HepG2 (cell line): ENCODE measurements around the gene LRP5. TPM values are rescaled to one million over a fixed set of nuclear protein-coding genes. Genes with fewer than 3 reads are reported as not detected.
A peak's percentile ranks its signal among the peaks of the same experiment; 100 is the strongest.

Experiments used
- GPN1 ChIP-seq: sonication (generic); formaldehyde crosslinking; IDR thresholded peaks from 2 replicates; pipeline ENCODE4 v1.5.1; 2020; ENCODE audit warnings: missing genetic modification reagents, borderline replicate concordance
- IRX3 ChIP-seq: sonication (generic); formaldehyde crosslinking; IDR thresholded peaks from 2 replicates; pipeline ENCODE4 v1.8.1; 2023; ENCODE audit warnings: mild to moderate bottlenecking, low read depth, missing genetic modification reagents, borderline replicate concordance
- KDM1A ChIP-seq: IDR thresholded peaks from 2 replicates; pipeline ENCODE4 v1.6.1; 2016; ENCODE audit warnings: missing compliant biosample characterization
- KLF6 ChIP-seq: IDR thresholded peaks from 2 replicates; pipeline ENCODE4 v1.8.0; 2016; ENCODE audit warnings: missing biosample characterization, missing genetic modification reagents
- MLLT10 ChIP-seq: sonication (generic); formaldehyde crosslinking; IDR thresholded peaks from 2 replicates; pipeline ENCODE4 v1.4.0; 2020; ENCODE audit warnings: missing genetic modification reagents
- NR2F6 ChIP-seq, 2 experiments: IDR thresholded peaks; 2 replicates each; pipeline ENCODE4 v1.6.1; 2016; ENCODE audit warnings: antibody characterized with exemption in 1 of 2, mild to moderate bottlenecking in 1 of 2
- PATZ1 ChIP-seq: sonication (generic); formaldehyde crosslinking; IDR thresholded peaks from 2 replicates; pipeline ENCODE4 v1.4.0; 2020; ENCODE audit warnings: missing genetic modification reagents
- PLSCR1 ChIP-seq: sonication (generic); formaldehyde crosslinking; IDR thresholded peaks from 2 replicates; pipeline ENCODE4 v1.5.0; 2020; ENCODE audit warnings: missing genetic modification reagents, mild to moderate bottlenecking, borderline replicate concordance
- POLR2A ChIP-seq, 2 experiments: IDR thresholded peaks; 2 replicates each; pipeline ENCODE4 v1.6.1; 2011; ENCODE audit warnings: low read depth in 2 of 2, low read length in 2 of 2, mild to moderate bottlenecking in 1 of 2, moderate library complexity in 1 of 2; ENCODE audit not compliant: insufficient read depth in 1 of 2
- PRMT3 ChIP-seq: sonication (generic); formaldehyde crosslinking; IDR thresholded peaks from 2 replicates; pipeline ENCODE4 v1.8.1; 2022; ENCODE audit warnings: low read depth, mild to moderate bottlenecking, moderate library complexity, missing genetic modification reagents, borderline replicate concordance
- RFX1 ChIP-seq: fragments of 450-650 bp; IDR thresholded peaks from 2 replicates; pipeline ENCODE4 v1.6.1; 2017
- TFDP1 ChIP-seq: IDR thresholded peaks from 2 replicates; pipeline ENCODE4 v1.6.1; 2016; ENCODE audit warnings: missing compliant biosample characterization, missing genetic modification reagents, borderline replicate concordance
- TSC22D2 ChIP-seq: sonication (generic); formaldehyde crosslinking; IDR thresholded peaks from 2 replicates; pipeline ENCODE4 v1.5.1; 2020; ENCODE audit warnings: missing genetic modification reagents, mild to moderate bottlenecking, borderline replicate concordance
- XRCC5 ChIP-seq: fragments of 200-400 bp; formaldehyde crosslinking; optimal IDR thresholded peaks from 2 replicates; pipeline ENCODE3; 2017; ENCODE audit warnings: mild to moderate bottlenecking, low read length
- ZBTB39 ChIP-seq: sonication (generic); formaldehyde crosslinking; IDR thresholded peaks from 2 replicates; pipeline ENCODE4 v1.5.0; 2020; ENCODE audit warnings: missing genetic modification reagents
- ZIK1 ChIP-seq: sonication (generic); formaldehyde crosslinking; IDR thresholded peaks from 2 replicates; pipeline ENCODE4 v1.5.0; 2020; ENCODE audit warnings: mild to moderate bottlenecking, low read depth, missing genetic modification reagents, borderline replicate concordance
- ZMAT3 ChIP-seq: sonication (generic); formaldehyde crosslinking; conservative IDR thresholded peaks from 2 replicates; pipeline ENCODE4 v1.7.0; 2021; ENCODE audit warnings: missing genetic modification reagents
- ZNF256 ChIP-seq: sonication (generic); formaldehyde crosslinking; conservative IDR thresholded peaks from 2 replicates; pipeline ENCODE4 v1.4.0; 2020; ENCODE audit warnings: missing genetic modification reagents
- ZNF264 ChIP-seq: sonication (generic); formaldehyde crosslinking; IDR thresholded peaks from 2 replicates; pipeline ENCODE4 v1.4.0; 2020; ENCODE audit warnings: missing genetic modification reagents
- ZNF569 ChIP-seq: sonication (generic); formaldehyde crosslinking; IDR thresholded peaks from 2 replicates; pipeline ENCODE4 v1.5.0; 2020; ENCODE audit warnings: mild to moderate bottlenecking, missing genetic modification reagents, moderate library complexity, borderline replicate concordance
- ZNF572 ChIP-seq: sonication (generic); formaldehyde crosslinking; IDR thresholded peaks from 2 replicates; pipeline ENCODE4 v1.5.1; 2020; ENCODE audit warnings: mild to moderate bottlenecking, missing genetic modification reagents
- ZNF597 ChIP-seq: sonication (generic); formaldehyde crosslinking; IDR thresholded peaks from 2 replicates; pipeline ENCODE4 v1.5.0; 2020; ENCODE audit warnings: missing genetic modification reagents
- polyA plus RNA-seq, 8 experiments: library from polyadenylated mRNA; depleted of rRNA in 3 of 8; stranded (reverse) in 7 of 8; unstranded in 1 of 8; fragments of >200 nt; fragmentation: Illumina TruSeq in 4 of 8; extraction: Trizol in 4 of 8; gene quantifications; 2 replicates each; pipeline versions ENCODE4 v1.2.1 to v1.2.3, GENCODE V29; 2011 to 2016; ENCODE audit warnings: low read depth in 4 of 8, missing spikeins in 1 of 8, mixed read lengths in 1 of 8; ENCODE audit not compliant: insufficient read depth in 1 of 8
- total RNA-seq, 5 experiments: library from RNA; depleted of rRNA; stranded (reverse); fragments of >200 nt; fragmentation: Illumina TruSeq; extraction: Trizol; gene quantifications; 2 replicates each; pipeline ENCODE4 v1.2.3, GENCODE V29; 2016; ENCODE audit warnings: low read depth in 1 of 5

Gene LRP5
- total and polyA plus RNA-seq, 2 of the 13 experiments (the other 11 are each of a cell fraction or from before 2014, with no cell fraction given) = 40.4 to 64.0 TPM

GRCh38 chr11:68326334-68327215, 14.2 kb downstream of the LRP5 start (continued):
- TF ChIP-seq ZNF264 (CRISPR knock-in tag) (no peak; the same call in 1 of the 2 replicates), ZIK1 (CRISPR knock-in tag) (0 out of 2 replicates have a peak, but pooled peaks have one; percentile 50), IRX3 (CRISPR knock-in tag) (no peak), ZMAT3 (CRISPR knock-in tag) (0 out of 2 replicates have a peak, but pooled peaks have one; percentile 36), KDM1A (CRISPR knock-in tag) (no peak), NR2F6 (IDR thresholded peaks at IDR 0.05) (no peak; the same call in 1 of the 2 replicates), NR2F6 (CRISPR knock-in tag; IDR thresholded peaks at IDR 0.05) (peak; percentile 64; the same call in 1 of the 2 replicates), POLR2A (IDR thresholded peaks at IDR 0.05; ENCODE audit: insufficient read depth in 1 of 2, low read depth in 2 of 2, low read length in 2 of 2) (no peak), PRMT3 (CRISPR knock-in tag) (no peak), PATZ1 (peak; percentile 93), TSC22D2 (CRISPR knock-in tag) (no peak), ZNF597 (CRISPR knock-in tag) (no peak), TFDP1 (peak; percentile 83; the same call in 1 of the 2 replicates), XRCC5 (no peak), ZNF569 (no peak), KLF6 (CRISPR knock-in tag) (peak; percentile 80), ZNF256 (CRISPR knock-in tag) (no peak), ZBTB39 (CRISPR knock-in tag) (0 out of 2 replicates have a peak, but pooled peaks have one; percentile 11), MLLT10 (CRISPR knock-in tag) (no peak), PLSCR1 (no peak), GPN1 (CRISPR knock-in tag) (no peak), ZNF572 (no peak), RFX1 (no peak)
